Memory B cell (primary cell): Measurements from ENCODE around the gene SCAPER.
"Not testable (repeated sequence)": the region's sequence is repeated elsewhere in the genome, so short reads cannot be mapped to it uniquely, and the experiment has no call there.

Source experiments
- ATAC-seq: fragments of 150-1000 bp; cut with Tn5 transposase; 2 replicates; pipeline ENCODE4 v1.10.0; 2021; ENCODE audit warnings: low read depth, mild to moderate bottlenecking, moderate library complexity
- DNase-seq, 2 donors: peaks; one replicate each; pipeline ENCODE4 v3.0.0; 2022; ENCODE audit warnings: low spot score in 2 of 2
- H3K27ac Mint-ChIP-seq: one replicate; pipeline ENCODE4 v1.8.0; 2022; ENCODE audit warnings: mild to moderate bottlenecking, moderate library complexity, mixed read lengths
- H3K27me3 Mint-ChIP-seq: one replicate; pipeline ENCODE4 v1.8.0; 2022; ENCODE audit warnings: mixed read lengths
- H3K36me3 Mint-ChIP-seq: one replicate; pipeline ENCODE4 v1.8.0; 2022; ENCODE audit warnings: mild to moderate bottlenecking, mixed read lengths
- H3K4me1 Mint-ChIP-seq: one replicate; pipeline ENCODE4 v1.8.0; 2022; ENCODE audit warnings: mixed read lengths
- H3K4me3 Mint-ChIP-seq: one replicate; pipeline ENCODE4 v1.8.0; 2022; ENCODE audit warnings: mild to moderate bottlenecking, moderate library complexity, mixed read lengths
- H3K9me3 Mint-ChIP-seq: one replicate; pipeline ENCODE4 v1.8.0; 2022; ENCODE audit warnings: mixed read lengths

The SCAPER gene

DNA sequence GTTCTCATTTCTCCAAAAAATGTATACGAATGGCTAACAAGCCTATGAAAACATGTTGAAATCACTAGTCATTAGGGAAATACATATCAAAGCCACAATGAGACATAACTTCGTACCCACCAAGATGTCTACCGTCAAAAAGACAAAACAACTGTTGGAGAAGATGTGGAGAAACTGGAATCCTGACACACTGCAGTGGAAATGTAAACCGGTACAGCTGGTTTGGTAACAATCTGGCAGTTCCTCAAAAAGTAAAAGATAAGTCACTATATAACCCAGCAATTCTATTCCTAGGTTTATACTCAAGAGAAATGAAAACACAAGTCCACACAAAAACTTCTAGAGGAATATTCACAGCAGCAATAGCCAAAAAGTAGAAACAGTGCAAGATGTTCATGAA lies 7.0 kb downstream of the SCAPER start:
- Mint-ChIP-seq H3K4me3 (no peak overlapping the region), H3K9me3 (peaks cover 1% of the 10 kb centered on the region), H3K36me3 (peaks cover 22% of the 10 kb centered on the region), H3K4me1 (peaks cover 13% of the 10 kb centered on the region), H3K27ac (no peak overlapping the region), H3K27me3 (no peaks in the 10 kb centered on the region)
- ATAC-seq (no peak), DNase-seq (no peak)

DNA sequence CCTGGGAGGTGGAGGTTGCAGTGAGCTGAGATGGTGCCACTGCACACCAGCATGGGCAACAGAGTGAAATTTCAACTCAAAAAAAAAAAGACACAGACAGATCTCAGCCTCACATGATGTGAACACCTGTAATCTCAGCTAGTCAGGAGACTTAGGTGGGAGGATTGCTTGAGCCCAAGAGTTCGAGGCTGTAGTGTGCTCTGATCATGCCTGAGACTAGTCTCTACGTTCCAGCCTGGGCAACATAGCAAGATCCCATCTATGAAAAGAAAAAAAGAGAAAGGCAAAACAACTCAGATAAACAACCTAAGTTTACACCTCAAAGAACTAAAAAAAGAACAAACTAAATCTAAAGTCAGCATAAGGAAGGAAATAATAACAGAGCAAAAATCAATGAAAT lies 11.0 kb downstream of the SCAPER start:
- H3K27me3 Mint-ChIP-seq = no peaks in the 10 kb centered on the region
- no peak overlapping the region for H3K27ac Mint-ChIP-seq
- no peak for ATAC-seq
- DNase-seq = no peak
- peaks cover 3% of the 10 kb centered on the region for H3K9me3 Mint-ChIP-seq
- H3K36me3 Mint-ChIP-seq = peaks cover 35% of the 10 kb centered on the region
- peaks cover 22% of the 10 kb centered on the region for H3K4me1 Mint-ChIP-seq
- H3K4me3 Mint-ChIP-seq = no peak overlapping the region

DNA sequence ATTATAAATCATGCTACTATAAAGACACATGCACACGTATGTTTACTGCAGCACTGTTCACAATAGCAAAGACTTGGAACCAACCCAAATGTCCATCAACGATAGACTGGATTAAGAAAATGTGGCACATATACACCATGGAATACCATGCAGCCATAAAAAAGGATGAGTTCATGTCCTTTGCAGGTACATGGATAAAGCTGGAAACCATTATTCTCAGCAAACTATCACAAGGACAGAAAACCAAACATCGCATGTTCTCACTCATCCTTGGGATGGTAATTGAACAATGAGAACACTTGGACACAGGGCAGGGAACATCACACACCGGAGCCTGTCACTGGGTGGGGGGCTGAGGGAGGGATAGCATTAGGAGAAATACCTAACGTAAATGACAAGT lies 12.3 kb downstream of the SCAPER start:
- not testable (repeated sequence) for H3K27me3 Mint-ChIP-seq, H3K9me3 Mint-ChIP-seq, DNase-seq, H3K4me3 Mint-ChIP-seq, H3K27ac Mint-ChIP-seq, ATAC-seq
- H3K4me1 Mint-ChIP-seq = peaks cover 34% of the 10 kb centered on the region
- H3K36me3 Mint-ChIP-seq = peaks cover 39% of the 10 kb centered on the region

DNA sequence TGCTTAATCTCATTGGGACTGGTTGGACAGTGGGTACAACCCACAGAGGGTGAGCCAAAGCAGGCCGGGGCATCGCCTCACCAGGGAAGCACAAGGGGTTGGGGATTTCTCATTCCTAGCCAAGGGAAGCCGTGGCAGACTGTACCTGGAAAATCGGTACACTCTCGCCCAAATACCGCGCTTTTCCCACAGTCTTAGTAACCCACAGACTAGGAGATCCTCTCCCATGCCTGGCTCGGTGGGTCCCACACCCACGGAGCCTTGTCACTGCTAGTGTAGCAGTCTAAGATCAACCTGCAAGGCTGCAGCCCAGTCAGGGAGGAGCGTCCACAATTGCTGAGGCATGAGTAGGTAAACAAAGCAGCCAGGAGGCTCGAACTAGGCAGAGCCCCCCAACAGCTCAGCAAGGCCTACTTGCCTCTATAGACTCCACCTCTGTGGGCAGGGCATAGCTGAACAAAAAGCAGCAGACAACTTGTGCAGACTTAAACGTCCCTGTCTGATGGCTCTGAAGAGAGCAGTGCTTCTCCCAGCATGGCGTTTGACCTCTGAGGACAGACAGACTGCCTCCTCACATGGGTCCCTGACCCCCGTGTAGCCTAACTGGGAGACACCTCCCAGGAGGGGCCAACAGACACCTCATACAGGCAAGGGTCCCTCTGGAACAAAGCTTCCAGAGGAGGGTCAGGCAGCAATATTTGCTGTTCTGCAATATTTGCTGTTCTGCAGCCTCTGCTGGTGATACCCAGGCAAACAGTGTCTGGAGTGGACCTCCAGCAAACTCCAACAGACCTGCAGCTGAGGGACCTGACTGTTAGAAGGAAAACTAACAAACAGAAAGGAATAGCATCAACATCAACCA lies 17.6 kb downstream of the SCAPER start:
- not testable (repeated sequence) for H3K27me3 Mint-ChIP-seq, H3K27ac Mint-ChIP-seq, H3K9me3 Mint-ChIP-seq, ATAC-seq, H3K4me3 Mint-ChIP-seq, DNase-seq
- H3K4me1 Mint-ChIP-seq = peaks cover 27% of the 10 kb centered on the region
- H3K36me3 Mint-ChIP-seq = peaks cover 34% of the 10 kb centered on the region

DNA sequence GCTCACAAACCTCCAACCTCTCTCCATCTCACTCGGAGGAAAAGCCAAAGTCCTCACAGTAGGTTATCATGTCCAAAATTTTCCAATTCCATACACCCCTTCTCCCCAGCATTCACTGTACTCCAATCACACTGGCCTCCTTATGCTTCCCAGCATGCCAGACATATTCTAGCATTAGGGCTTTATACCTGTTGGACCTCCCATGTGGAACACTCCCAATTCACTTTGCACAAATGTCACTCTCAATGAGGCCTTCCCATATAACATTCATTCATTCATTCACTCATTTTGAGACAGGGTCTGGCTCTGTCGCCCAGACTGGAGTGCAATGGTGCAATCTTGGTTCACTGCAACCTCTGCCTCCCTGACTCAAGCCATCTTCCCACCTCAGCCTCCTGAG lies 19.9 kb downstream of the SCAPER start:
- peaks cover 27% of the 10 kb centered on the region for H3K4me1 Mint-ChIP-seq
- DNase-seq = no peak
- ATAC-seq = no peak
- H3K9me3 Mint-ChIP-seq = peaks cover 1% of the 10 kb centered on the region
- no peak overlapping the region for H3K27ac Mint-ChIP-seq
- H3K27me3 Mint-ChIP-seq = no peaks in the 10 kb centered on the region
- H3K4me3 Mint-ChIP-seq = no peak overlapping the region
- H3K36me3 Mint-ChIP-seq = peaks cover 33% of the 10 kb centered on the region

DNA sequence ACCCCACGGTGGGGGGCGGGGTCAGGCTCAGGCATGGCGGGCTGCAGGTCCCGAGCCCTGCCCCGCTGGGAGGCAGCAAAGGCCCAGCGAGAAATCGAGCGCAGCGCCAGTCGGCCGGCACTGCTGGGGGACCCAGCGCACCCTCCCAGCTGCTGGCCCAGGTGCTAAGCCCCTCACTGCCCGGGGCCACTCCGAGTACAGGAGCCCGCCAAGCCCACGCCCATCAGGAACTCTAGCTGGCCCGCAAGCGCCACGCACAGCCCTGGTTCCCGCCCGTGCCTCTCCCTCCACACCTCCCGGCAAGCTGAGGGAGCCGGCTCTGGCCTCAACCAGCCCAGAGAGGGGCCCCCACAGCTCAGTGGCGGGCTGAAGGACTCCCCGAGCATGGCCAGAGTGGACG lies 29.2 kb downstream of the SCAPER start:
- H3K27me3 Mint-ChIP-seq = no peaks in the 10 kb centered on the region
- DNase-seq (no peak), ATAC-seq (no peak)
- H3K4me1 Mint-ChIP-seq = peaks cover 11% of the 10 kb centered on the region
- no peak overlapping the region for H3K27ac Mint-ChIP-seq
- H3K36me3 Mint-ChIP-seq = peaks cover 20% of the 10 kb centered on the region
- no peak overlapping the region for H3K4me3 Mint-ChIP-seq
- peaks cover 6% of the 10 kb centered on the region for H3K9me3 Mint-ChIP-seq

DNA sequence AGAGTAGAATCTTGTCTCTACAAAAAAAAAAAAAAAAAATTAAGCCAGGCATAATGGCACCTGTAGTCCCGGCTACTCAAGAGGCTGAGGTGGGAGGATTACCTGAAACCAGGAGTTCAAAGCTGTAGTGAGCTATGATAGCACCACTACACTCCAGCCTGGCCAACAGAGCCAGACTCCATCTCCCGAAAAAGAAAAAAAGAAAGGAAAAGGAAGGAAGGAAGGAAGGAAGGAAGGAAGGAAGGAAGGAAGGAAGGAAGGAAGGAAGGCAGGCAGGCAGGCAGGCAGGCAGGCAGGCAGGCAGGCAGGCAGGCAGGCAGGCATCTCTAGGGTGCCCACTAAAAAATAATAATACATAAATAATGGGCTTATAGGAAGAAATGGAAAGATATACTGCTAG lies 32.1 kb downstream of the SCAPER start:
- not testable (repeated sequence) for H3K27ac Mint-ChIP-seq, H3K9me3 Mint-ChIP-seq, DNase-seq, H3K4me1 Mint-ChIP-seq, H3K4me3 Mint-ChIP-seq, ATAC-seq, H3K27me3 Mint-ChIP-seq
- H3K36me3 Mint-ChIP-seq = peaks cover 17% of the 10 kb centered on the region

DNA sequence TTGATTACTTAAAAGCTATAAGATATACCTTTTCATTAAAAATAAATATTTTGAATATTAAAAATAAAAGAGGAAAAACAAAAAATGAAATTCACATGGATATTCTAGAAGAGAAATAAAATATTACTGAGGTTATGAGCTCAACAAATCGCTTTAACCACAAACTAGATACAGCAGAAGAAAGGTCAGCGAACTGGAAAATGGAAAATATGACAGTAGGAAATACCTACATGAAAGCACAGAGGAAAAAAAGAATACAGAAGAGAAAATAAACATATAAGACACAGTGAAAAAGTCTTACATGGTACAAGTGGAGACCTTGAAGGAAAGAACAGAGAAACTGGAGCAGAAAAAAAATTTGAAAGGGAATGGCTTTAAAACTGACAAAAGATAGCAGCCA lies 33.2 kb downstream of the SCAPER start:
- Mint-ChIP-seq H3K4me3 (no peak overlapping the region), H3K27ac (no peak overlapping the region), H3K27me3 (no peaks in the 10 kb centered on the region), H3K36me3 (peaks cover 14% of the 10 kb centered on the region), H3K9me3 (peaks cover 6% of the 10 kb centered on the region), H3K4me1 (peaks cover 13% of the 10 kb centered on the region)
- DNase-seq (no peak), ATAC-seq (no peak)

DNA sequence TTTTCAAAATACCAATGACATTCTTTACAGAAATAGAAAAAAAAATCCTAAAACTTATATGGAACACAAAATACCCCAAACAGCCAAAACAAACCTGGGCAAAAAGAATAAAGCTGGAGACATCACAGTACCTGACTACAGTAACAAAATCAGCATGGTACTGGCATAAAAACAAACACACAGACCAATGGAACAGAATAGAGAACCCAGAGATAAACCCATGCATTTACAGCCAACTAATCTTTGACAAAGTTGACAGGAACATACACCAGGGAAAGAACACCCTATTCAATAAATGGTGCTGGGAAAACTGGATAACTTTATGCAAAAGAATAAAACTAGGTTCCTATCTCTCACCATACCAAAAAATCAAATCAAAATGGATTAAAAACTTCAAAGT lies 36.4 kb downstream of the SCAPER start:
- no peak overlapping the region for H3K4me3 Mint-ChIP-seq
- peaks cover 6% of the 10 kb centered on the region for H3K9me3 Mint-ChIP-seq
- H3K4me1 Mint-ChIP-seq = peaks cover 21% of the 10 kb centered on the region
- DNase-seq (no peak), ATAC-seq (no peak)
- no peak overlapping the region for H3K27ac Mint-ChIP-seq
- H3K36me3 Mint-ChIP-seq = peaks cover 9% of the 10 kb centered on the region
- H3K27me3 Mint-ChIP-seq = no peaks in the 10 kb centered on the region

DNA sequence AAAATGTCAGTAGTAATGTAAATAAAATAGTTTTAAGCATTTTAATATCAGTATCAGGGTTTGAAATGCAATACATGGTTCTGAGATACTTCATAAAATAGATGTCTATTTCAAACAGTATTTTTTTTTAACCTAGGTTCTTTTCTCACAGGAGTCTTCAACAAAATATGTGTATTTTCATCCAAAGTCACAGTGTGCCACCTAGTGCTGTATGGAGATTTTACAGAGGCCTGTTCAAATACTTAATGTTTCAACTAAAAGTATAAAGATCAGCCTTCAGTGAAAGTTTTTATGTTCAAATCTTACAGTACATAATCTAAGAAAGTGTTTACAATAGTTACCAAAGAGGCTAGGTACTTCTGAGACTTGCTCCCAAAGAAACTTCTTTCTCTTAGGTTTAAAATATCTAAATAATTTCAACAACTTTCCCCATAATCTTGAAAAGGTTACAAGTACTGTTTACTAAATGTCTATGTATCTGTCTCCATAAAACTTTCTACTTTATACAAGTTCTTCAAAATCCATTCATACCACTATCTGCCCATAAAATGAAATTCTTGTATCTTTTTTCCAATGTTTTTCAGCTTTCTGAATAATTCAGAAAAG lies 38.3 kb downstream of the SCAPER start:
- DNase-seq = no peak
- no peak overlapping the region for H3K4me3 Mint-ChIP-seq
- H3K4me1 Mint-ChIP-seq = peaks cover 13% of the 10 kb centered on the region

DNA sequence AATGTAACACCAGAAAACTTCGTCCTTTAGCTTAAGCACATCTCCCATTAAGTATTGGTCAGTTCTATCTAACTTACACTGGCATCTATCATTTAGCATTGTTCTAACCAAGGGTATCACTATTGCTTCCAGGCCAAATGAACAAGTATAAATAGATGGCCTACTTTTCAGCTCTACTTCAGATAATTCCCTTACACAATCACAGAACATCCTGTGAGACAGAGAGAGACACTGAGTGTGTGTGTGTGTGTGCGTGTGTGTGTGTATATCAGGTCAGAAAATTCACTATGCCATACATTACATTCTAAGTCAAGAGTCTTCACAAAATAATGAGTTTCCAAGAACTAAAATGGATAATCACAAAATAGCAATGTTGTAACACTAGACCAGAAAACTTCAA lies 39.1 kb downstream of the SCAPER start:
- peaks cover 3% of the 10 kb centered on the region for H3K36me3 Mint-ChIP-seq
- H3K4me3 Mint-ChIP-seq = no peak overlapping the region
- H3K27me3 Mint-ChIP-seq = no peaks in the 10 kb centered on the region
- ATAC-seq = no peak
- DNase-seq = no peak
- no peak overlapping the region for H3K27ac Mint-ChIP-seq
- no peaks in the 10 kb centered on the region for H3K9me3 Mint-ChIP-seq
- H3K4me1 Mint-ChIP-seq = peaks cover 13% of the 10 kb centered on the region

More for the DNA sequence above, 38.3 kb downstream of the SCAPER start:
- Mint-ChIP-seq H3K27me3 (no peaks in the 10 kb centered on the region), H3K27ac (no peak overlapping the region), H3K36me3 (peaks cover 3% of the 10 kb centered on the region), H3K9me3 (no peaks in the 10 kb centered on the region)
- ATAC-seq = no peak

DNA sequence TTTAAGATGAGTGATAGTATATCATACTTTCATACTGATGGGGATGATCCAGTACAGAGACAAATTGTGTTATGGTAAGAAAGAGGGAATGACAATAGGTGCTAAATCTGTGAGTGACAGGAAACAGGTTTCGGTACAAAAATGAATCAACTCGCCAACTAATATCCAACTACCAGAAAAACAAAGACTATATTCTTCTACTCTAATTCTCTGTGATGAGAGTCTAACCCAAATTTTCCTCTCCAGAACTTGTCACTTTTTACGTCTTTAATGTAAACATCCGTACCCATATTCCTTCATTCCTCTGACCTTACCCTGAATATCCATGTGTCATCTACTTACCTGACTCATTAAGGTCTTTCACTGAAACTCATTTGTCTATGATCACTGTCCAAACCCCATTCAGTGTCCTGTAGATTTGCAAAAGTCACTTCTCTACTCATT lies 39.6 kb downstream of the SCAPER start:
- DNase-seq (no peak), ATAC-seq (no peak)
- Mint-ChIP-seq H3K4me1 (peaks cover 13% of the 10 kb centered on the region), H3K27ac (no peak overlapping the region), H3K9me3 (no peaks in the 10 kb centered on the region), H3K27me3 (no peaks in the 10 kb centered on the region), H3K4me3 (no peak overlapping the region), H3K36me3 (peaks cover 3% of the 10 kb centered on the region)

DNA sequence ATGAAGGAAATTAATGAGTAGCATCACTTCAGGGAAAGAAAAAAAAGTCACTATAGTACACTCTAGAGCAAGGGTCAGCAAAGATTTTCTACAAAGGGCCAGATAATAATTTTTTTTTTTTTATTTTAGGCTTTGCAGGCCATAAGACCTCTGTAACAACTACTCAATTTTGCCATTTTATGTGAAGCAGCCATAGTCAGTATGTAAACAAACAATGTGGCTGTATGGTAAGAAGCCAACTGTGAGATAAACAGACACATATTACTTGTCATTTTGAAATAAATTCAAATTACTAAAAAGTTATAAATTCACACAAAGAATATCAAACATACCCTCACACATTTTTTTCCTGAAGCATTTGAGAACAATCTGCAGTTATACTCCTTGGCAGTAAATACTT lies 40.6 kb downstream of the SCAPER start:
- no peaks in the 10 kb centered on the region for H3K27me3 Mint-ChIP-seq

DNA sequence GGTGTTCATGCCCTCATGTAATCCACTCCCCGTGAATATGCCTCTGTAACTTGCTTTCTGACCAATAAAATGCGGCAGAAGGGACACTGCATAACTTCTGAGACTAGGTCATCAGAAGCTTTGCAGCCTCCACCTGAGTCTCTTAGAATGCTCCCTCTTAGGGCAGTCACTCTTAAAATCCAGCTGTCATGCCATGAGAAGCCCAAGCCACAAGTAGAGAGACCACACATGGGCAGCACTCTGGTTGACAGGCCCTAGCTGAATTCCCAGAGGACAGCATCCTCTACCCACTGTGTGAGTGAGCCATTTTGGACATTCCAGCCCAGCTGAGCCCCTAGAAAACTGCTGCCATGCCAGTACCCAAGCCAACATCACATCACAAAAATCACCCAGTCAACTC lies 41.4 kb downstream of the SCAPER start:
- H3K27ac Mint-ChIP-seq = no peak overlapping the region
- no peak overlapping the region for H3K4me3 Mint-ChIP-seq
- H3K4me1 Mint-ChIP-seq = peaks cover 12% of the 10 kb centered on the region
- no peaks in the 10 kb centered on the region for H3K9me3 Mint-ChIP-seq
- no peaks in the 10 kb centered on the region for H3K27me3 Mint-ChIP-seq
- DNase-seq (no peak), ATAC-seq (no peak)
- peaks cover 2% of the 10 kb centered on the region for H3K36me3 Mint-ChIP-seq

More for the DNA sequence above, 40.6 kb downstream of the SCAPER start:
- H3K9me3 Mint-ChIP-seq = no peaks in the 10 kb centered on the region
- H3K4me3 Mint-ChIP-seq = no peak overlapping the region
- ATAC-seq (no peak), DNase-seq (no peak)
- H3K27ac Mint-ChIP-seq = no peak overlapping the region
- peaks cover 3% of the 10 kb centered on the region for H3K36me3 Mint-ChIP-seq
- H3K4me1 Mint-ChIP-seq = peaks cover 13% of the 10 kb centered on the region
